Measurements from ENCODE around the gene ATXN10.

The ATXN10 gene

GRCh38 chr22:45855961-45856360 is 184.3 kb downstream of the ATXN10 start:
- no peak for TF ChIP-seq CTCF (IDR thresholded peaks at IDR 0.05; ENCODE audit: insufficient read depth, low read depth, low read length, missing control alignments)

GRCh38 chr22:45857519-45857918 is 185.9 kb downstream of the ATXN10 start:
- no peak overlapping the region for H3K4me3 ChIP-seq (ENCODE audit: low read depth, low read length)
- DNase-seq (ENCODE audit: low read depth): no peak
- TF ChIP-seq CTCF (IDR thresholded peaks at IDR 0.05; ENCODE audit: insufficient read depth, low read depth, low read length, missing control alignments): no peak

More at GRCh38 chr22:45855961-45856360, 184.3 kb downstream of the ATXN10 start:
- H3K4me3 ChIP-seq (ENCODE audit: low read depth, low read length): no peak overlapping the region
- no peak for DNase-seq (ENCODE audit: low read depth)

GRCh38 chr22:45859231-45860161 is 187.9 kb downstream of the ATXN10 start:
- no peak overlapping the region for H3K4me3 ChIP-seq (ENCODE audit: low read depth, low read length)
- DNase-seq (ENCODE audit: low read depth): no peak
- no peak for TF ChIP-seq CTCF (IDR thresholded peaks at IDR 0.05; ENCODE audit: insufficient read depth, low read depth, low read length, missing control alignments)

GRCh38 chr22:45860201-45860600 is 188.6 kb downstream of the ATXN10 start:
- TF ChIP-seq CTCF (IDR thresholded peaks at IDR 0.05; ENCODE audit: insufficient read depth, low read depth, low read length, missing control alignments): no peak
- H3K4me3 ChIP-seq (ENCODE audit: low read depth, low read length): no peak overlapping the region
- no peak for DNase-seq (ENCODE audit: low read depth)

GRCh38 chr22:45861259-45861658 is 189.6 kb downstream of the ATXN10 start:
- DNase-seq (ENCODE audit: low read depth): no peak
- H3K4me3 ChIP-seq (ENCODE audit: low read depth, low read length): no peak overlapping the region
- no peak for TF ChIP-seq CTCF (IDR thresholded peaks at IDR 0.05; ENCODE audit: insufficient read depth, low read depth, low read length, missing control alignments)

- H3K4me3 ChIP-seq (ENCODE audit: low read depth, low read length): no peak overlapping the region
- DNase-seq (ENCODE audit: low read depth): peak; percentile 61
- TF ChIP-seq CTCF (IDR thresholded peaks at IDR 0.05; ENCODE audit: insufficient read depth, low read depth, low read length, missing control alignments): peak; percentile 91
Observed at GRCh38 chr22:45863981-45864751, 192.5 kb downstream of the ATXN10 start.

Data from GM12865 (cell line).